Left colon (tissue), 2 donors: ENCODE data around the gene LARP1. TPM values are rescaled to one million over a fixed set of nuclear protein-coding genes. Genes with fewer than 3 reads are reported as not detected.
A peak's percentile ranks its signal among the peaks of the same experiment; 100 is the strongest.

Source experiments
- ATAC-seq: fragments of 200-7000 bp; cut with Tn5 transposase; one replicate; pipeline ENCODE4 v1.9.1; 2020; ENCODE audit warnings: mild to moderate bottlenecking, moderate library complexity
- DNase-seq, 2 donors: peaks; one replicate each; pipeline ENCODE4 v3.0.0-alpha.2; 2020
- intact Hi-C, 2 donors: fragments of 100-400 bp; cut with DNase I in 1 of 2; cut with micrococcal nuclease in 1 of 2; formaldehyde crosslinking; loops; one replicate each; pipeline versions ENCODE4 v1.11.2 to v1.14.0; 2022; cut with DNase I, micrococcal nuclease
- microRNA-seq, 2 donors: library from miRNA; unstranded; fragments of <30 nt; microRNA quantifications; one replicate each; pipeline versions ENCODE4 v1.1.0 to v1.2.0, GENCODE V29; 2020
- total RNA-seq, 2 donors: library from RNA; stranded (reverse); fragmentation: NEBNext Ultra II Directional; extraction: Animal tissue kit (Norgen Biotek cat#: 25700); gene quantifications; one replicate each; pipeline ENCODE4 v1.2.1, GENCODE V29; 2021
- donor health status: DM: no; HTN: no; CAD: no.
- donor health status: DM: yes; HTN: yes; CAD: no.

Gene LARP1
- total RNA-seq, 2 donors from 2014 or later: 118 to 161 TPM

- ATAC-seq (no peak), DNase-seq (no peak)
- intact Hi-C loops: no loop called here
These were observed 105.6 kb downstream of the LARP1 start for GRCh38 chr5:154860765-154861164.

- intact Hi-C loops: no loop called here
- ATAC-seq (no peak), DNase-seq (no peak)
These were observed 106.8 kb downstream of the LARP1 start for GRCh38 chr5:154861946-154862345.

DNA sequence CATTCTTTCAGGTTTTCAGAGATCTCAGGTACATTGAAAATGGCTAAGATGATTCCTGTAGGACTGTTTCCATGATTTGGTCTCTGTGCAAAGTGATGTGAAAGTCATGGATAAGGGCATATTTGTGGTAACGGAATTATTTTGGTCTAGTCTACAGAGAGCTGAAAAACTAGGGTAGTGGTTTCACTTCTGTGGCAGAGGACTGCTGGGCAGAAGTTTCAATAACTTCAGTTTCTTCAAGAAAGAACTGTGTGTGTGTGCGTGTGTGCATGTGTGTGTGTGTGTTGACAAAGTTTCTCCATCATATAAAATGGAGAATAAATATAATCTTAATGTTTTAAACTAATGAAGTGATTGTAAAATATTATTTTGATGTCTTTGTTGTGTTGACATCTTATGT lies 107.6 kb downstream of the LARP1 start:
- ATAC-seq (no peak), DNase-seq (no peak)
- intact Hi-C loops: no loop called here

DNA sequence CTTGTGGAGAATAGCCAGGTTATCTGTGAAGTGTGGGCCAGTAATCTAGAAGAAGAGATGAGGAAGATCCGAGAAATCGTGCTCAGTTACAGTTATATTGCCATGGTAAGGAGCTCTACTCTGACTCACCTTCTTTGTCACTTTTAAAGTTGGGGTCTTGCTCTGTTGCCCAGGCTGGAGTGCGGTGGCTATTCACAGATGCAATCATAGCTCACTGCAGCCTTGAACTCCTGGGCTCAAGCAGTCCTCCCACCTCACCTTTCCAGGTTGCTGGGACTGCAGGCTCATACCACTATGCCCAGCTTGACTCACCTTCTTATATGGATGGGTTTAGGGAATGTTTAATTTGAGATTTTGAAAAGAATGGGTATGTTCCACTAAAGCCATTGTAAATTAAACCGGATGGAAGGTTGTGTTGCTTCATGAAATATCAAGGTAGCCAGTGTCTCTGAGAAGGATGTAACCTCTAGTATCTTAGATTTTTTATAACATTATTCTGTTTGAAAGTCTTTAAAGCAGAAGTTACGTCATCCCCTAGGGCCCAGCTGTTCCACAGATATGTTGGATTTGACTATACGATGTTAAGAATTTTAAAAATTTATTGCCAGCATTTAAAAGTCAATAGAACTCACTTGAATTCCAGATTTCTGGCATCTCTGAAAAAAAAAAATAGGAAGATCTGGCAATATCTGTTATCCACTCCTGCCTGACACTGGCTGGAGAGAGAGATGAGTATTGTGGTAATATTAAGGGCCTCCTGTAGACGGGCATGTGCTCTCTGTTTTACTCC lies 108.3 kb downstream of the LARP1 start:
- no peak for ATAC-seq
- DNase-seq: no peak
- intact Hi-C loops: no loop called here

DNA sequence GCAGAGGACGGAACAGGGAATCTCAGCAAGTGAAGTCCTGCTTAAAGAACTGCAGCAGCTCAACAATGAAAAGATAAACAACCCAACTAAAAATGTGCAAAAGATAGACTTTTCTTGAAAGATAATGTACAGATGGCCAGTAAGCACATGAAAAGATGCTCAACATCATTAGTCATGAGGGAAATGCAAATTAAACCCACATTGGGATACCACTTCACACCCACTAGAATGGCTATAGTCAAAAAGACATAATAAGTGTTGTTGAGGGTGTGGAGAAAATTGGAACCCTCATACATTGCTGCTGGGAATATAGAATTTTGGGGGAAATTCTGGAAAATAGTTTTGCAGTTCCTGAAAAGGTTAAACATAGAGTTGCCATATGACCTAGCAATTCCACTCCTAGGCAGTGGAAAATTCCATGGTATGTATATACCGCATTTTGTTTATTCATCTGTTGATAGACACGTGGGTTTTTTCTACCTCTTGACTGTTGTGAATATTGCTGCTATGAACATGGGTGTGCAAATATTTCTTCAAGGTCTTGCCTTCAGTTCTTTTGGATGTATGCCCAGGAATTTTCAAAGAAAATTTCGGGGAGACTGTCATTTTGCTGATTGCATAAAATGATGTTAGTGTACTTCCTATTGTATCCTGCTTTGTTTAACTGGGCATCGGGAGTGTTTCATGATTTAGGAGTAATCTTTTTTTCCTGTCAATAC lies 110.4 kb downstream of the LARP1 start:
- ATAC-seq (peak; percentile 51), DNase-seq (no peak)
- intact Hi-C loops: no loop called here

- ATAC-seq: no peak
- intact Hi-C loops: no loop called here
- no peak for DNase-seq
These were observed 111.7 kb downstream of the LARP1 start for GRCh38 chr5:154866841-154867240.

Small RNAs within 50 kb of the gene (microRNA-seq; reads per million reads assigned to microRNA genes)
- gene MIR378H: 0 reads per million in 2 donors

Other genes starting within 250 kb of the LARP1 start
- 10 to 100 TPM; 12.0 to 36.6 TPM for gene FAXDC2, start 95.2 kb downstream of the LARP1 start, total RNA-seq
- 10 to 100 TPM; 50.6 to 58.7 TPM for gene CNOT8, start 103.2 kb downstream of the LARP1 start, total RNA-seq
- gene GEMIN5, start 182.8 kb downstream of the LARP1 start, total RNA-seq: 1 to 10 TPM; 6.7 to 7.7 TPM
- 10 to 100 TPM; 38.6 to 48.7 TPM for gene MRPL22, start 185.7 kb downstream of the LARP1 start, total RNA-seq